K562 (cell line): ENCODE results near the gene TMEM101. TPM values are rescaled to one million over a fixed set of nuclear protein-coding genes. Genes with fewer than 3 reads are reported as not detected.

ENCODE experiments used
- CREM ChIP-seq: IDR thresholded peaks from 2 replicates; pipeline ENCODE4 v1.6.1; 2014; ENCODE audit warnings: antibody characterized with exemption, low read depth
- E2F8 ChIP-seq: fragments of 450-650 bp; IDR thresholded peaks from 2 replicates; pipeline ENCODE4 v1.7.1; 2018; ENCODE audit warnings: mild to moderate bottlenecking, low read depth; ENCODE audit not compliant: partially characterized antibody
- GTF3C2 ChIP-seq: IDR thresholded peaks from 3 replicates; pipeline ENCODE4 v1.6.1; 2011; ENCODE audit warnings: borderline replicate concordance, mild to moderate bottlenecking, moderate library complexity; ENCODE audit not compliant: insufficient read length; ENCODE audit errors: extremely low read depth
- KDM2B ChIP-seq: fragments of 250-450 bp; sonication (Bioruptor Pico); IDR thresholded peaks from 2 replicates; pipeline ENCODE4 v1.8.0; 2021; ENCODE audit warnings: mild to moderate bottlenecking, moderate library complexity
- TEAD2 ChIP-seq: fragments of 450-650 bp; IDR thresholded peaks from 2 replicates; pipeline ENCODE4 v1.6.1; 2016; ENCODE audit warnings: missing genetic modification characterization, control low read depth, missing compliant biosample characterization
- ZMIZ1 ChIP-seq, 2 experiments: fragments of 150-350 bp in 1 of 2; IDR thresholded peaks; 2 replicates each; pipeline ENCODE4 v1.6.1; 2012 to 2016; ENCODE audit warnings: low read depth in 2 of 2, low read length in 2 of 2, mild to moderate bottlenecking in 1 of 2, moderate library complexity in 1 of 2
- ZNF583 ChIP-seq: fragments of 250-450 bp; sonication (Bioruptor Pico); IDR thresholded peaks from 2 replicates; pipeline ENCODE4 v1.4.0; 2020
- polyA plus RNA-seq, 8 experiments: library from polyadenylated mRNA; depleted of rRNA in 4 of 8; stranded (reverse) in 5 of 8; unstranded in 3 of 8; fragments of >200 nt; fragmentation: Nextera tagmentation in 2 of 8; fragmentation: Illumina TruSeq in 1 of 8; extraction: Ambion mirVana in 2 of 8; extraction: Trizol in 1 of 8; gene quantifications; 2 replicates each; pipeline versions ENCODE4 v1.2.1 to v1.2.3, GENCODE V29; 2011 to 2014; ENCODE audit warnings: inconsistent platforms in 1 of 8, missing spikeins in 1 of 8
- total RNA-seq, 7 experiments: library from RNA; depleted of rRNA in 6 of 7; stranded (reverse); fragments of >200 nt in 6 of 7; fragmentation: Illumina TruSeq in 2 of 7; extraction: Trizol in 2 of 7; gene quantifications; 2 replicates each; pipeline versions ENCODE4 v1.2.1 to v1.2.3, GENCODE V29; 2011 to 2021; ENCODE audit warnings: low replicate concordance in 1 of 7

The TMEM101 gene
- total and polyA plus RNA-seq, 9 of the 15 experiments (the other 6 are each of a cell fraction or from before 2014, with no cell fraction given) = 21.2 to 110 (median 37.8) TPM

GRCh38 chr17:43994272-43995149 lies 20.3 kb downstream of the TMEM101 start (continued):
- TF ChIP-seq ZMIZ1 (IDR thresholded peaks at IDR 0.05; ENCODE audit: low read depth in 2 of 2, low read length in 2 of 2) (no peak), KDM2B (CRISPR knock-in tag) (no peak), GTF3C2 (no peak), CREM (peak; percentile 57), E2F8 (no peak), TEAD2 (no peak), ZNF583 (CRISPR knock-in tag) (no peak)
- TF ChIP-seq, all 486 proteins: peak for 34
